Measurements from ENCODE around the gene LRTM2. TPM values are rescaled to one million over a fixed set of nuclear protein-coding genes. Genes with fewer than 3 reads are reported as not detected.

The LRTM2 gene
- total and polyA plus RNA-seq, 9 of the 15 experiments (the other 6 are each of a cell fraction or from before 2014, with no cell fraction given), result 0.09 TPM; not detected in 8

- peaks cover 0 to 4% of the 10 kb centered on the region in 2 experiments; a peak in 2 of 5 replicates for H3K4me1 ChIP-seq (replicated peaks in 1 of 2; ENCODE audit: control insufficient read depth in 2 of 2, insufficient read depth in 2 of 2, low read length in 2 of 2)
- WGBS (ENCODE audit: insufficient coverage, low coverage, missing lambda C conversion rate), result 27% methylated on average over 1 of the region's 1 CpG
- peaks cover 3% of the 10 kb centered on the region; the same call in 1 of the 2 replicates for H4K20me1 ChIP-seq (replicated peaks; ENCODE audit: control insufficient read depth, insufficient read depth, low read length)
- no peak overlapping the region for H3K4me3 ChIP-seq
- H2AFZ ChIP-seq (ENCODE audit: low read depth, low read length), result no peak overlapping the region
- intact Hi-C loops (cut with micrococcal nuclease), result no loop called here
- FAIRE-seq (no peak), DNase-seq (ENCODE audit: extremely low read depth in 1 of 4, low spot score in 3 of 4) (no peak), ATAC-seq (no peak)
- H3K27me3 ChIP-seq (ENCODE audit: control insufficient read depth in 2 of 2, insufficient read depth in 2 of 2, low read length in 2 of 2), result no peaks in the 10 kb centered on the region
- H3K79me2 ChIP-seq (ENCODE audit: control insufficient read depth, insufficient read depth, low read length), result peaks cover 16% of the 10 kb centered on the region; the same call in 2 of the 3 replicates
- H3K9ac ChIP-seq (ENCODE audit: insufficient read depth in 1 of 2, low read depth in 2 of 2, low read length in 2 of 2), result no peak overlapping the region
- H3K36me3 ChIP-seq (ENCODE audit: control insufficient read depth, insufficient read depth, low read length), result peaks cover 82% of the 10 kb centered on the region
- H3K9me1 ChIP-seq (ENCODE audit: control insufficient read depth, insufficient read depth, low read length), result peaks cover 3% of the 10 kb centered on the region
- POLR2A ChIA-PET, result no interaction called here
- CTCF ChIA-PET (ENCODE audit: low intra/inter-chr PET ratio), result no interaction called here
- H3K9me3 ChIP-seq (replicated peaks; ENCODE audit: control insufficient read depth, insufficient read depth, low read depth, low read length), result no peaks in the 10 kb centered on the region
- BruUV-seq (replicated peaks), result no TSS peak
- no peak overlapping the region for H3K27ac ChIP-seq (ENCODE audit: extremely low read depth, low read depth, low read length)
- in situ Hi-C loops (cut with MboI), result no loop called here
- no peak overlapping the region for H3K4me2 ChIP-seq (ENCODE audit: insufficient read depth, low read length)
- TF ChIP-seq ZBTB49 (CRISPR knock-in tag; IDR thresholded peaks at IDR 0.05; ENCODE audit: borderline replicate concordance), result no peak
- no peak for TF ChIP-seq ZNF407 (IDR thresholded peaks at IDR 0.05; ENCODE audit: low read depth)
- TF ChIP-seq JUN (IDR thresholded peaks at IDR 0.05; ENCODE audit: borderline replicate concordance, low read depth, low read length), result no peak
- TF ChIP-seq JUN (CRISPR knock-in tag; IDR thresholded peaks at IDR 0.05; ENCODE audit: borderline replicate concordance), result no peak
- no peak for TF ChIP-seq HBP1 (CRISPR knock-in tag; IDR thresholded peaks at IDR 0.05)
- TF ChIP-seq ZNF280A (IDR thresholded peaks at IDR 0.05; ENCODE audit: low read depth, partially characterized antibody), result no peak
- no peak for TF ChIP-seq ZBED1 (IDR thresholded peaks at IDR 0.05)
Observed at GRCh38 chr12:1779783-1780182, 40.6 kb upstream of the LRTM2 start.

All from K562 (cell line).